PC-3 (cell line): ENCODE results near the gene SLC46A1. TPM values are rescaled to one million over a fixed set of nuclear protein-coding genes. Genes with fewer than 3 reads are reported as not detected.

Experiments
- ATAC-seq: fragments of 200-7000 bp; cut with Tn5 transposase; 2 replicates; pipeline ENCODE4 v1.9.1; 2020; ENCODE audit warnings: mild to moderate bottlenecking, moderate library complexity
- BruUV-seq: library from RNA; stranded (reverse); fragments of 400-500 nt; replicated peaks from 2 replicates; lab custom pipeline; 2021; lab: Mats Ljungman, UMichigan
- CTCF ChIA-PET: fragments of 300-600 bp; sonication (Branson Sonifier 250); formaldehyde crosslinking; loops from one replicate; lab custom pipeline; 2022; ENCODE audit warnings: antibody characterized with exemption; lab: Charles Lee
- POLR2A ChIA-PET: fragments of 300-600 bp; sonication (Branson Sonifier 250); formaldehyde crosslinking; loops from one replicate; lab custom pipeline; 2022; ENCODE audit warnings: antibody characterized with exemption; ENCODE audit not compliant: unreplicated experiment; lab: Charles Lee
- DNase-seq: peaks from one replicate; pipeline ENCODE4 v3.0.0-alpha.2; 2015
- H2AFZ ChIP-seq: fragments of 300-600 bp; sonication (generic); 2 replicates; pipeline ENCODE4 v1.6.0; 2016; ENCODE audit warnings: antibody characterized with exemption, low read length
- H3F3A ChIP-seq: fragments of 300-600 bp; sonication (generic); one replicate; pipeline ENCODE4 v1.6.0; 2017; ENCODE audit warnings: antibody characterized with exemption, low read length, control low read depth, mild to moderate bottlenecking; ENCODE audit not compliant: unreplicated experiment
- H3K27ac ChIP-seq: fragments of 300-600 bp; sonication (generic); 2 replicates; pipeline ENCODE4 v1.5.1; 2016; ENCODE audit warnings: mild to moderate bottlenecking, low read length
- H3K27me3 ChIP-seq: fragments of 300-600 bp; sonication (generic); 2 replicates; pipeline ENCODE4 v1.6.1; 2016; ENCODE audit warnings: low read length, mixed read lengths
- H3K36me3 ChIP-seq: fragments of 300-600 bp; sonication (generic); 2 replicates; pipeline ENCODE4 v1.6.1; 2016; ENCODE audit warnings: low read depth, mixed run types, low read length, mixed read lengths
- H3K4me1 ChIP-seq: fragments of 300-600 bp; sonication (generic); 2 replicates; pipeline ENCODE4 v1.5.1; 2016; ENCODE audit warnings: low read length; ENCODE audit not compliant: insufficient read depth
- H3K4me2 ChIP-seq: fragments of 300-600 bp; sonication (generic); 2 replicates; pipeline ENCODE4 v1.6.0; 2016; ENCODE audit warnings: low read length
- H3K4me3 ChIP-seq: fragments of 300-600 bp; sonication (generic); 2 replicates; pipeline ENCODE4 v1.5.1; 2016; ENCODE audit warnings: mild to moderate bottlenecking, low read length, mixed read lengths
- H3K79me2 ChIP-seq: fragments of 300-600 bp; sonication (generic); 2 replicates; pipeline ENCODE4 v1.6.1; 2017; ENCODE audit warnings: low read length, mixed read lengths
- H3K9ac ChIP-seq: fragments of 300-600 bp; sonication (generic); 2 replicates; pipeline ENCODE4 v1.6.0; 2016; ENCODE audit warnings: mild to moderate bottlenecking, low read length
- H3K9me2 ChIP-seq: fragments of 300-600 bp; sonication (generic); replicated peaks from 2 replicates; pipeline ENCODE4 v1.6.1; 2016; ENCODE audit warnings: mixed run types, low read length, mixed read lengths
- H3K9me3 ChIP-seq: fragments of 300-600 bp; sonication (generic); 2 replicates; pipeline ENCODE4 v1.6.1; 2016; ENCODE audit warnings: low read length, mixed read lengths
- H4K20me1 ChIP-seq: fragments of 300-600 bp; sonication (generic); 2 replicates; pipeline ENCODE4 v1.6.1; 2016; ENCODE audit warnings: low read length, mixed read lengths
- CTCF ChIP-seq: fragments of 300-600 bp; sonication (generic); conservative IDR thresholded peaks from 2 replicates; pipeline ENCODE4 v1.5.1; 2017; ENCODE audit warnings: antibody characterized with exemption, low read depth, mild to moderate bottlenecking, low read length
- EZH2 ChIP-seq: fragments of 300-600 bp; sonication (generic); IDR thresholded peaks from one replicate; pipeline ENCODE4 v1.6.1; 2017; ENCODE audit warnings: antibody characterized with exemption, mild to moderate bottlenecking, low read length; ENCODE audit not compliant: unreplicated experiment
- EZH2phosphoT487 ChIP-seq: fragments of 300-600 bp; sonication (generic); IDR thresholded peaks from 2 replicates; pipeline ENCODE4 v1.6.1; 2018; ENCODE audit warnings: mild to moderate bottlenecking, antibody characterized with exemption, low read length, borderline replicate concordance
- intact Hi-C: fragments of 100-400 bp; cut with micrococcal nuclease; formaldehyde crosslinking; loops from 2 replicates; pipeline ENCODE4 v1.9.0; 2023
- total RNA-seq: library from RNA; depleted of rRNA; stranded (reverse); fragments of >200 nt; gene quantifications from 2 replicates; pipeline ENCODE4 v1.2.3, GENCODE V29; 2014

The SLC46A1 gene
- total RNA-seq, 1 experiment from 2014 or later: 10.4 TPM

- Histone ChIP-seq H3K27me3 (no peaks in the 10 kb centered on the region), H3K27ac (no peak overlapping the region), H3K9me2 (no peaks in the 10 kb centered on the region), H3K4me3 (no peak overlapping the region), H3K9me3 (no peaks in the 10 kb centered on the region), H4K20me1 (no peaks in the 10 kb centered on the region), H3K4me1 (peaks cover under 1% of the 10 kb centered on the region; the same call in 1 of the 2 replicates), H3F3A (no peaks in the 10 kb centered on the region), H3K36me3 (no peaks in the 10 kb centered on the region; the same call in none of the 2 replicates), H3K9ac (no peak overlapping the region), H3K79me2 (peaks cover 5% of the 10 kb centered on the region; the same call in 1 of the 2 replicates), H3K4me2 (no peak overlapping the region), H2AFZ (no peak overlapping the region)
- POLR2A ChIA-PET: no interaction called here
- TF ChIP-seq CTCF: no peak
- no peak for TF ChIP-seq EZH2
- no peak for TF ChIP-seq EZH2phosphoT487
- no peak for ATAC-seq
- CTCF ChIA-PET: no interaction called here
- intact Hi-C loops: no loop called here
- BruUV-seq: no TSS peak
- DNase-seq: no peak
These were observed 15.4 kb downstream of the SLC46A1 start for GRCh38 chr17:28390563-28390962.

GRCh38 chr17:28390141-28390540 lies 15.9 kb downstream of the SLC46A1 start:
- Histone ChIP-seq H3K79me2 (peaks cover 7% of the 10 kb centered on the region; the same call in 1 of the 2 replicates), H3K36me3 (no peaks in the 10 kb centered on the region; the same call in none of the 2 replicates), H3K9me2 (no peaks in the 10 kb centered on the region), H3K4me1 (peaks cover 4% of the 10 kb centered on the region; the same call in 1 of the 2 replicates), H3K27me3 (no peaks in the 10 kb centered on the region), H3K4me3 (no peak overlapping the region), H3K4me2 (no peak overlapping the region), H3K27ac (no peak overlapping the region), H4K20me1 (no peaks in the 10 kb centered on the region), H2AFZ (no peak overlapping the region), H3K9me3 (no peaks in the 10 kb centered on the region), H3K9ac (no peak overlapping the region), H3F3A (no peaks in the 10 kb centered on the region)
- BruUV-seq: no TSS peak
- ChIA-PET CTCF (no interaction called here), POLR2A (no interaction called here)
- ATAC-seq (no peak), DNase-seq (no peak)
- intact Hi-C loops: no loop called here
- no peak for TF ChIP-seq CTCF
- no peak for TF ChIP-seq EZH2
- TF ChIP-seq EZH2phosphoT487: no peak

- H3K9me2 ChIP-seq: no peaks in the 10 kb centered on the region
- H3K4me1 ChIP-seq: peaks cover 9% of the 10 kb centered on the region; the same call in 1 of the 2 replicates
- ChIA-PET POLR2A (no interaction called here), CTCF (no interaction called here)
- no peak overlapping the region for H3K27ac ChIP-seq
- no peaks in the 10 kb centered on the region for H3F3A ChIP-seq
- TF ChIP-seq EZH2phosphoT487 (no peak), EZH2 (no peak), CTCF (no peak)
- H4K20me1 ChIP-seq: no peaks in the 10 kb centered on the region
- no TSS peak for BruUV-seq
- no peak for DNase-seq
- no peaks in the 10 kb centered on the region for H3K27me3 ChIP-seq
- no peaks in the 10 kb centered on the region for H3K9me3 ChIP-seq
- no peak overlapping the region for H3K4me2 ChIP-seq
- no peaks in the 10 kb centered on the region; the same call in none of the 2 replicates for H3K36me3 ChIP-seq
- H3K4me3 ChIP-seq: no peak overlapping the region
- no peak for ATAC-seq
- H3K79me2 ChIP-seq: peaks cover 7% of the 10 kb centered on the region; the same call in 1 of the 2 replicates
- no peak overlapping the region for H3K9ac ChIP-seq
- intact Hi-C loops: no loop called here
- H2AFZ ChIP-seq: no peak overlapping the region
These were observed 17.9 kb downstream of the SLC46A1 start for GRCh38 chr17:28388106-28388505.
